ENCODE results near the gene DMRTB1.

DMRTB1 gene

DNA sequence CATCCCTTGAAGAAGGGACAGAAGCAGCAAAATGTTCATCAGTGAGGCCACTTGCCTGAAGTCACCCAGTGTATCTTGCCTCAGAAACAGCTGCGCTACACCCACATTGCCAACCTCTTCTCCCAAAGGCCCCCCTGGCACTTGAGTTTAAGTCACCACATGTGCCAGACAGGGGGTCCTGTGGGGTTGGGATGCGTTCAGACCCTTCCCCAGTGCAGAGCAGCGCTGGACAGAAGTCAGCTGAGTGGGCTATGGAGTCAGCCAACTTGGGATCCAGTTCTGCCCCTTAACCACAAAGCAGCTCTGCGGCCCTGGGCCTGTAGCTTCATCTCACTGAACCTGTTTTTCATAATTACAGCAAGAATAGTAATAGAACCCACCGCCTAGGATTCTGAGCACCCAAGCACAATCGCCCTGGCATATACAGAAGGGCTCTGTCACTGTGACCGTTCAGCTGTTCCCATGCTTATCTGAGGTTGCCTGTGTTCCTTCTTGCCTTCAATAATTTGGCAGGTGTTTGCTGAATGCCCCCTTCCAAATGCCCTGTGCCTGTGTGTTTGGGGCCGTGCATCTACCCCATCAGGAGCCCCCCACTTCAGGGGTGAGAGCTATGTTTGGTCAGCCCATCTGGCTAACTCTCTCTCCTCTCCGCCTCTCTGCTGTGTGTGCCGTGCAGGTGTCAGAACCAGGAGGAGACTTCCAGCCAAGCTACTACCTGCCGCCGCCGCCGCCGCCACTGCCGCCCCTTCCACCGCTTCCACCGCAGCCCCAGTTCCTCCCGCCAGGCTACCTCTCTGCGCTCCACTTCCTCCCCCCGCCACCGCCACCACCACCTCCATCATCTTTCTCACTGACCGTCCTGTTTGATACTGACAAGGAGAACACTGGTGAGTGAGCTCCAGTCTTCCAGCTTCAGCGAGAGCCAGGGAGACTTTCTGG is 5.0 kb downstream of the DMRTB1 start:
- no peak for DNase-seq (ENCODE audit: low read depth)

DNA sequence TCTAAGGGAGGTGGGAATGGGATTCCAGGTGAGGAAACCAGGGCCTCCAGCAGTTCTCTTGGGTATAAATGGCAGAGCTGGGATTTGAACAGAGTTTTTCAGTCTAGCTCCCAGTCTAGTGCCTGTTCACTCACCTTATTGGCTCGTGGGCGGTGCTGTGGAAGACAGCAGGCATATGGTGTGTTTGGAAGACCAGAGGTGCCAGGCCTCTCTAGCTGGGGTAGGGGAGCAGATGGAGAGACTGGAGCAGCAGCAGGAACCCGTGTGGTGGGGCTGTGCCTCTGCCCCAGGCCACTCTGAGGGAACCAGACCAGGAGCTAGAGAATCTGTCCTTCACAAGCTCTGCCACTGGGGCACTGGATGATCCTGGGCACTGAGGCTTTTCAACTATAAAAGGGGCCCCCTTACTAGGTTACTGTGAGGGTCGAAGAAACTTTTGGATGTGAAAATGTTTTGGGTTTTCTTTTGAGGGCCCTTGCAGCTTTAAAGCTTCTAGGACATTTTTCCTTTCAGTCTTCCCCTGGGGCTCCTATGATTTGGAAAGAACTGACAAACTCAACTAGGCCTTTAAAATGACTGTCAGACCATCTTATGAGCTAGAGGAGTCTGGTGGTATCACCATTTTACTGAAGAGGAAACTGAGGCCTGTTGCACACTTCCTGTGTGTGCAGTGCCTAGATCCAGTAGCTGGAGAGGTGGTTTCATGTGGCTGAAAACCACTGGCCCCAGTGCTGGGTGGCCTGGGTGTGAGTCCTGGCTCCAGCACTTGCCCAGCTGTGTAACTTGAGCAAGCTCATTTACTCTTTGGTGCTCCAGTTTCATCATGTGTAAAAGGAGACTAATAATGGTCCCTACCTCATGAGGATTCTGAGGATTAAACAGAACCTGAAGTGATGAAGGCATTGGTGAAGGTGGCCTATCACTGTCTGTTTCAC is 6.1 kb downstream of the DMRTB1 start:
- DNase-seq (ENCODE audit: low read depth) = no peak

DNA sequence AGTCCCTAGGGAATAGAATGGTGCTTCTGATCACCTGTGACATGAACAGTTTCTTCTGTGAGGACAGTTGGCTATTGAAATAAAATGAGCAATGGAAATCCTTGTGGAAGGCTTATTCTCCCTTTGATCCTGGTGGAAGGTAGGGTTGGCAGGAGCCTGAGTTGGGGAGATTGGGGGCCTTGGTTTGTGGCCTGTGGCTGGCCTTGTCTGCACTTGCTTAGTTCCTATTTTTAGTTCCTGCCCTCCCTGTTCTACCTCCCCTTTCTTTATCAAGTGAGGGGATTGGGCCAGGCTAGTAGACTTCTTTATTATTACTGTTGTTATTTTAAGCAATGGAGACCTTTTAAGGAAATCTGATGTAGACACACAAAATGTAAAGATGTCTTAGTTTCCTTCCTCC is 8.2 kb downstream of the DMRTB1 start:
- no peak for DNase-seq (ENCODE audit: low read depth)

DNA sequence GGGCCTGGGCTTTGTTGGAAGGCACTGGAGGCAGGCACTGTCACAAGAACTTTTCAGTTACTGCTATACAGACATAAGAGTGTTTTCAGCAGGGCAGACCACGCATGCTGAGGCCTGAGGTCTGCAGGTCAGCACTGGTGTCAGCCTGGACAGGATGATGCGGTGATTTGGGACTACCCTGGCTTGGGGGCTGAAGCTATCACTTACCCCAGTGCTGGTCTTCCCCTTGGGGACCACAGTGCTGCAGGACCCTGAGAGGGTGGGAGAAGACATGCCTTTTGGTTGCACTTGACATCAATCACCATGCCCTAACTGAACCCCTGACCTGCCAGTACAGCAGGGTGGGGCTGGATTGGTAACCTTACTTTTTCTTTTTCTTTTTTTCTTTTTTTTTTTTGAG is 9.2 kb downstream of the DMRTB1 start:
- DNase-seq (ENCODE audit: low read depth) = no peak

DNA sequence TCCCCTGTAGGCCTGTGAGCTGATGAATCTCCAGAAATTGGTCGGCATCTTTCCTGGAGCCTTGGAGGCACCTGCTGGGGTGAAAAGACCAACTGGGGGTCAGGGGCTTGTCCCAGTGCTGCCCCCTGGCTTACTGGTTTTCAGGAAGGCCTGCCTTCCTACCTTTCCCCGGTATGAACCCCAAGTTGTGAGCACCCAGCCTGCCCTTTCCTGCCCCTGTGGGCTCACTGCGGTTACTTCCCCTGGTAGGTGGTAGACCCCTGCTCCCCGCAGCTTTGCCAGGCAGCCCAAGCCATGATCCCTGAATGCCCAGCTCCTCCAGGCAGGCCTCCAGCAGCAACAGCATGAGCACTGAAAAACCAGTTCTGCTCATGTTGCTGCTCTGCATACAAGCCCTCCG is 10.2 kb downstream of the DMRTB1 start:
- no peak for DNase-seq (ENCODE audit: low read depth)

DNA sequence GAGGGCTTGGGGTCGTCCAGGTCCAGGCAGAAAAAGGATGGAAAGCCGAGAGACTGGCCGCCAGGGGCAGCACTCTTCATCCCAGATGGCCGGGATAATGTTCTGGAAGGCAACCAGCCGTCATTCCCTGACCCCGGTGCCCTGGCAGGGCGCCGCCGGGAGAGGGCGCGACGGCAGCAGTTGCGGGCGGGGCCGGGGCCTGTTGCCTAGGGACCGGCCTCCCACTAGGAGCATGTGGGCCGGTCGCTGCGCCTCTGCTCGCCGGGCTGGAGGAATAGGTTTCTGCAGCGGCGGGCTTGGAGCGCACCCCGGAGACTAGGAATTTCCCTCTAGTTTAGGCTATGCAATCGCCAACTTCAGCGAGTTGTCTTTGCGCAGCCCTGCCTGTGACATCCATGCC is 11.0 kb downstream of the DMRTB1 start:
- peak; percentile 29 for DNase-seq (ENCODE audit: low read depth)

DNA sequence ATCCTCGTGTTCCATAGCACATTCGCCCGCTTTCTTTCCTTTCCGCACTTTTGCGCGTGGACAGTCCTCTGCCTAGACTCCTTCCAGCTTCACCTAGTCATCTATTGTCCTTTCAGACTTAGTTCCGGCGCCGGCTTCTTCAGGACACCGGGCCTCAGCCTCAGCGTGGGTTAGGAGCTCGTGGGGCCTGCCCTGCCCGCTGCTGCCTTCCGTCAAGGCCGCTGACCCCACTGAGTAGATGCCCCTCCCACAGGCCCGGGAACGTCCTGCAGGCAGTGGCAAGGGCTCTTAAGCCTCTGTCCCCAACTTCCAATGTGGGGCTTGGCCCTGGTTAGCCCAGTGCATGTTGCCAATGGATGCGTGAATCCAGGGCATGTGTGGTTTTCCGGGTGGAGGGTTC is 11.4 kb downstream of the DMRTB1 start:
- no peak for DNase-seq (ENCODE audit: low read depth)

DNA sequence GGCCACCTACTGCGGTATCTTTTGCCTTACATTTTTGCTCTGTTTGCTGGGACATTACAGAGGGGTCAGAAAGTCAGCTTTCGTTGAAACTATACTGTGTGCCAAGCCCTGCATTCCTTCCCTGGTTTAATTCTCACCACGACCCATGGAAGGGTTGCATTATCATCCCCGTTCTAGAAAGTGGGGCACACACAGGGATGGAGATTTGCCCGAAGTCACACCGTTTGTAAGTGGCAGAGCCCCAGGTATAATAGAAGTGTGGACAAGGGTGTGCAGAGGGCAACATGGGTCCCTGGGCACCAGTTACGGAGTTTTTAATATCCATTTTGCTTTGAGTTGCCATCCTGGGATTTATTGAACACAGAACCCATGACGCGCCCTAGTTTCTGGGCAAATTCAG is 11.8 kb downstream of the DMRTB1 start:
- no peak for DNase-seq (ENCODE audit: low read depth)

DNA sequence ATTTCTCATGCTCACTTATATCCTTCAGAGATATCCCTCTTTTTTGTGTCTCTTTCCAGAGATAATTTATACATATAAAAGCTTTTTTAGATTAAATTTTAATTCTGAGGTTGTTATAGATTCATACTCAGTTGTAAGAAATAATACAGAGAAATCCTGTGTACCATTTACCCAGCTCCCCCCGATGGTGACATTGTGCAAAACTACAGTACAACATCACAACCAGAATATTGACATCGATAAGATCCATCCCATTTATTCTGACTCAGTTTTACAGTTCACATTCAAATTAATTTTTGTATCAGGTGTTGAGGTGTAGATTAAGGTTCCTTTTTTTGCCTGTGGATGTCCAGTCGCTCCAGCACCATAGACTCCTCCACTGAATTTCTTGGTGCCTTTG is 14.3 kb downstream of the DMRTB1 start:
- peak; percentile 42 for DNase-seq (ENCODE audit: low read depth)

DNA sequence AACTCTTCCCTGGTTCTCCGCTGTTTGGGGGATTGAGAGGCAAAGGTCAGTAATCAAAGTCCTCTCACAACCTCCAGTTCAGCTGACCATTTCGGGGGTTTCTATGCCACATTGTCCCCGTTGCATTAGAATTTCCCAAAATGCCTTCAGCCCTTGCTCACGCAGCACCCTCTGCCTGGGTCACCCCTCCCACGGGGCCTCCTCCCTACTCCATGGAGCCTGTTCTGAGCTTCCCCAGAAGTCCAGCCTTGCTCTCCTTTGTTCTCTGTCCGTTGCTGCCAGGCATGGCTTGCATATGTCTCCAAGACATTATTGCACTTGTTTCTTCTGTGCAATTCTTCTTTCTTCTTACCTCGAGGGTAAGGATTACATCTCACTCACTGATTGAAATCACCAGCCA is 16.5 kb downstream of the DMRTB1 start:
- no peak for DNase-seq (ENCODE audit: low read depth)

DNA sequence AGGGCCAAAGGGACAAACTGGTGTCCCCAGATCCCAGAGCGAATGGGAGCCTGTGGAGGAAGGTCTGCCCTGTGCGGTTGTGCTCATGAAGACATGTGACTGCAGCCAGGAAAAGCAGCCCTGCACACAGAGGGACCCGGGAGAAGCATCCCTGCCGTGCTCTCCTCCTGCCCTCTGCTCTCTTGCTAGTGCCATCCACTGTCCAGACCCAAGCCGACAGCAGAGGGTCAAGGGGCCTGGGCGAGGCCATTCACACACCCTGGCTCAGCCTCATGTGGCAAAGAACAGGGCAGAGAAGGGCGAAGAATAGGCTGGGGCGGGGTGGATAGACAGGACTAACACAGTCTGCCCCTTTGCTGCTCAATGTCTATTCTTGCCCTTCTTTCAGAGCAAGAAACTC is 17.4 kb downstream of the DMRTB1 start:
- DNase-seq (ENCODE audit: low read depth) = no peak

DNA sequence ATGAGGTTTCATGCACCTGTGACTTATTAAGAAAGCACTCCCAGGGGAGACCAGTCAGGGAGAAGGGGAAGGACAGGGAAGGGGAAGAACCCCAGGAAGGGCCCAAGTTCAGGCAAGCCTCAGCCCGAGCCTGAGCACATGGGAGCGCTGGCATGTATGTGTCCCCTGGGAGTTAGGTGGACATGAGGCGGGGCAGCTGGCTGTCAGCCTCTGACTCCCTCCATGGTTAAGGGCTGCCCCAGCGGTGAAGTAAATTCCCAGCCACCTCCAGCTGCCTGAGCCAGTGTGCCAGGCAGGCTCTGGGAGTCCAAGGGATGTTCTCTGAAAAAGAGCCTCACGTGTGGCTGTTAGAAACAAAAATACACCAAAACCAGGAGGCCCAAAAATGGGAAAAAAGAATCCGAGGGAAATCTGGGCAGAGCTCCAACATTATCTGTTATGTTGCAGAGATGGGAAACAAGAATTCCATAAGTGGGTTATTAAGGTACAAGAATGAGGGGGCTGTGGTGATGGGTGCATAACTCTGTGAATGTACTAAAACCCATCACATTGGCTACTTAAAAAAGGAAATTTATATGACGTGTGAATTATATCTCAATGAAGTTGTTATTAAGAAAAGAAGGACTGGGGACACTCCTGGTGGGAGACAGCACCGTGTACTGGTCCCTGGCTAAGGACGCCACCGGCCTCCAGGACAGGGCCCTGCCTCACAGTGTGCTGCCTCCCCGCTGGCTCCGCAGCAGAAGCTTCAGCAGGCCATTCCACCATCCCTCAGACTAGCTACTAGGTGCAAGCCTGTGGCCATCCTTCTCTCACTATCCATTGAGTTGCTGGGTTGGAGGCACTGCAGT is 18.7 kb downstream of the DMRTB1 start:
- no peak for DNase-seq (ENCODE audit: low read depth)

DNA sequence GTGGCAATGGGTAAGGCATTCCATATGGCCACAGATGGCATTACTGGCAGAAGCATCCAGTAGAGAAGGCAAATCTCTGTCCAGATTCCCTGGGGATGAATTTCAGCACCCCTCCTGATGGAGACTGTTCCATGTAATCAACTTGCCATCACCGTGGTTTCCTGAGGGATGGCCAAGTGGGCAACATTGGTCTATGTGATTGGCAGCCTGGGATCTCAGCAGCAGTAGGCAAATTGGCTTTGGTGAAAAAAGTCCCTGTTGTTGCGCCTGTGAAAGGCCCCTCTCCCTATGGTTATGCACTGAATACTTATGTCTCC is 19.3 kb downstream of the DMRTB1 start:
- no peak for DNase-seq (ENCODE audit: low read depth)

DNA sequence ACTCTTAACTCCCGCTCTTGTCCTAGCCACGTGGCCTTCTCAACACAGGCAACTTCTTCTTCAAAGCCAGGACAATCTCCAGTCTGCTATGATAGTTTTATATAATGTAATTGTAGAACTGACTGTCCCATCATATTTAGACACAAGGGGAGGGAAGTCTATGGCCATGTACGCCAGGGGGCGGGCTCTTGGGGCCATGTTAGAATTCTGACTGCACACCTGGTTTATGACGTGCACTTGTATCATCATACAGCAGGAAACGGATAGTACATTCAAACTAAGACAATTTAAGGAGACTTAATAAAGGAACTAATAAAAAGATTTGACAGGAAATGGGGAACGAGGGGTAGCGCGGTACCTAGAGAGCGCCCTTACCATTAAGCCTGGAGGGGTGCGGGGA is 21.5 kb downstream of the DMRTB1 start:
- DNase-seq (ENCODE audit: low read depth) = no peak

DNA sequence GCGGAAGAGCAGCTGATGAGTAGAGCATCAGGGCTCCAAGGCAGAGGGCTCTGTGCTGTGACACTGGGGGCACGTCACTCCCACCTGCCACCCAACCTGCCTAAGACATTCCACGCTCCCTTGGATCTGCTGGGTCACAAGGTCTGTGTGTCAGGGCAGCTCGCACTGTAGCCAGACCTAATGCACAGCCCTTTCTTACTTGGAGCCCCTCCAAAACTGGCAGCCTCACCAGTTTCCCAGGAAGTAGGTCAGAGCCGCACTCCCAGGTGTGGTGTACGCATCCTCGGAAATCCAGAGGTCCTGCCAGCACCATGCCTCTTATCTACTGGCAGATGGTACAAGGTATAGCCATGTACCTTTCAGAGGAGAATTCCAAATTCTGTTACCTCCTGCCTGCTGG is 22.3 kb downstream of the DMRTB1 start:
- DNase-seq (ENCODE audit: low read depth) = no peak

DNA sequence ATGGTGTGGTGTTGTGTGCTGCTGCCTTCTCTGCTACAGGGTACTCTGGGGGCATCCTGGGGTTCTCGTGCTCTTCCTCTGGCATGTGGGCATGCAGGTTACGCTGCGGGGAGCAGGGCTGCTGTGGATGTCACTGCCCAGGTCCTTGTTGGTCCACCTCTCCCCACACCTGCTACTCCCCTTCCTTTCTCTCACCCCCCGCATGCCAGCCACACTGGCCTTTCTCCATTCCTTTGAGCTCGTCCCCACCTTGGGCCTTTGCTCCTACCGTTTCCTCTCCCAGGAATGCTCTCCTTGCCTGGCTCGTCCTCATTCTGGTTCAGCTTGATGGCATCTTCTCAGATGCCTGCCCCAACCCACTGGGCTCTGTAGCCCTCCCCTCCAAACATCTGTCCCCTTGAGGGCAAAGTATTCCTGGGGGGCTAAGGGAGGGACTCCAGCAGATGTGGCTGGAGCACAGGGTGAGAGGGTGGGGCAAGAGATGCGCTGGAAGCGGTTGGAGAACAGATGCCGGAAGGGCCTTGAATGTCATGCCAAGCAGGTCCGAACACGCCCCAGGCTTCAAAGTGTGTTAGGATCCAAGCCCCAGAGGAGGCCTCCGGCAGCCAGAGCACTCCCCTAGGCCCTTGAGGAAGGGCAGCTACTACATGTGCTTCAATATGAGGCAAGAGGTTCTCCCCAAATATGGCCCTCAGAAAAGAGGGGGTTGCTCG is 23.4 kb downstream of the DMRTB1 start:
- DNase-seq (ENCODE audit: low read depth) = no peak

DNA sequence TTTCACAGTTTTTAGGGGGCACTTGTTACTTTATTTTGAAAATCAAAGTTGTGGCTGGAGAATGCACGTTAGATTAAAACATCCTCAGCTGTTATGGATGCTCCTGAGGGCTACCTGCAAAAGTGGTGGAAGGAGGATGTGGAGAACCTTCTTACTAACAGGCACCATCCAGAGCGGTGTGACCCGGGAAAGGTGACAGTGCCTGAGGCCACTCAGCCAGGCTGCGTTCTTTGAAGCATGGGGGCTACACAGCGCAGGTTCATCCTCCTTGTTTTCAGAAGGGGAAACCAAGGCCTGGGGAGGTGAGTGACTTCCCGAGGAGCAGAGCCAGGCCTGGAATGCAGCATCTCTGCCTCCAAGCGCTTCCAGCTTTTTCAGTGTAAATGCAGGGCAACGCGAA is 24.0 kb downstream of the DMRTB1 start:
- DNase-seq (ENCODE audit: low read depth) = no peak

DNA sequence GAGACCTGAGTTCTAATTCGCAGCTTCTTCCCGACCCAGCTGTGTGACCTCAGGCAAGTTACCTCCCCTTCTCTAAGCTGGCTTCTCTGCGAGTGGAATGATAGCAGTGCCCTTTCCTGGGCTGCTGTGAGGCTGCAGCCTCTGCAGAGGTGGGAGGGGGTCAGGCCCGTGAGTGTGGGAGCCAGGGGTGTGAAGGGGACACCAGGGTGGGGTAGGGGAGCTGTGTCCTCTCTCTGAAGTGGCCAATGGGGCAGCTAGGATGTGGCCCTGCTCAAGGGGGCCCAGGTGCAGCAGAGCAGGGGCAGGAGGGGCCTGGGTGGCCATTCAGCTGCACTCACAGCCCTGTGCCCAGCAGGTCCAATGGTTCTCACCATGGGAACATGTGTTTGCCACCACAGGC is 24.5 kb downstream of the DMRTB1 start:
- DNase-seq (ENCODE audit: low read depth) = no peak

DNA sequence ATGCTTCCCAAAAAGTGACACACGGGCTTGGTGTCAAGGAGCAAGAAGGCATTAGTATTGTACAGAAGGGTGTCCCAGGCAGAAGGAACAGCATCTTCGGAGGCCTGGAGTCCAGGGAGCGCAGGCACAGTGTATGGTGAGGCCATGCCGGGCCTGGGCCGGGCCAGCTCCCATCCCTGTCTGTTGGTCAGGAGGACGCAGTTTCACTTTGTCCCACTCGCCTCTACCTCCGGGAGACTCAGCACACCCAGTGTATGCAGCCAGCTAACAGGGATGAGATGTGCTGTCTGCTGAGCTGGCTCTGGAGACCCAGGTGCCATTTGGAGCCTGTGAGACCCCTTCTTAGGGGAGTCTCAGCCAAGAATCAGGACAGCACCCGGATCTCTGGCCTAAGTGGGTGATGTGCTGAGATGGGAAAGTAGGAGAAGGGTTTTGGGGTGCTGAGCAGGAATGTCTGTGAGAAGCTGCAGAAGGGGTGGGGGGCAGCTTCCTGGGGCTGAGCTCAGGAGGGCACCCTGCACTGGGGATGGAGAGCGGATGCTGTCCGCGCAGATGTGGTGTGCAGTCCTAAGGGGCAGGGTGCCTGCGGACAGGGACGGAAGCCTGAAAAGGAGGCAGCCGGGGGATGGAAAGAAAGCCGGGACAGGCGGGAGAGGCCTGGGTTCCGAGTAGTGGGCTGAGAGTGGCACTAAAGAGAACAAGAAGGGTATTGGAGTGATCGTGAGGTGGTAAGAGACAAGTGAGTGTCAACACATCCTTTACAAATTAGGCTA is 25.7 kb downstream of the DMRTB1 start:
- DNase-seq (ENCODE audit: low read depth) = no peak

DNA sequence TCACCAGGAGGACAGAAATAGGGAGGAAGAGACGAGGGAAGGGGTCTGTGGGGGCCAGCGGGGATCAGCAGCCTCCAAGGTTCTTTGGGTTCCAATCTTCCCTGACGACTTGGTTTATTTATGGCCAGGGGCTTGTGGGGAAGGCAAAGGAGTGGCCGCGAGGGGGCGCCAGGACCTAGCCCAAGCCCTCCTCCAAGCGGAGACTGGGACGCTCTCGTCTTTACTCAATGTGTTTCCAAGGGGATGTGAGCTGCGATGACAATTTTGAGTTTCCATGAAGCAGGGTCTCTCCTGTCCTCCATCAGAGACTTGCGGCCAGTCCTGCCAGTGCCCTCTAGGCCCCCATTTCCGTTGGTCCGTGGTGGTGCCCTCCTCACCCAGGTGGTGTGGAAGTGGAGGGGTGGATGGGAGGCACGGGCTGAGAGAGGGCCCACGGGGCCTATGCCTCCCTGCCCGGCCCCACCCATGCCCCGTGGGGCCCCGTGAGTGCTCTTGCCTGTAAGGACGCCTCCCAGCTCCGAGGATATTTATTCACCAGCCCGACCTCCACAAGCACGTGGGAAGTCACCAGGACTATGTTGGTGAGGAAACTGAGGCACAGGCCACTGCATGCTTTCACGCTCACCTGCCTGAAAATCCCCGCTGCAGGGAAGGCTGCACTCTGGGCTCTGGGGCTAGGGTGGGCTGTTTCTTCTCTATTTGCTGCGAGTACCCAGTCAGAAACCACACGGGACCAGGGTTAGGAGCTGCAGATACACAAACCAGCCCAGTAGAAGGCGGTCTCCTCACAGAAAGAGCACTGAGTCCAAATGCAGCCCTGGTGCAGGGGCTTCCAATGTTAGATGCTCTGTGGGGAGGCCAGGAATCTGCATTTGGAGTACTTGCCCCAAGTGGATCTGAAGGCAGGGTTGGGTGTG is 26.5 kb downstream of the DMRTB1 start:
- peak; percentile 83 for DNase-seq (ENCODE audit: low read depth)

Data from ELR (cell line).